GM18519 (cell line): ENCODE measurements around the gene NUCKS1.
"Not testable (repeated sequence)": the region's sequence is repeated elsewhere in the genome, so short reads cannot be mapped to it uniquely, and the experiment has no call there.

Experiments used
- ATAC-seq: cut with Tn5 transposase; IDR thresholded peaks from one replicate; pipeline ENCODE4 v1.9.1; 2021; ENCODE audit warnings: mild to moderate bottlenecking, moderate library complexity; ENCODE audit not compliant: unreplicated experiment, low FRiP score

Gene NUCKS1

DNA sequence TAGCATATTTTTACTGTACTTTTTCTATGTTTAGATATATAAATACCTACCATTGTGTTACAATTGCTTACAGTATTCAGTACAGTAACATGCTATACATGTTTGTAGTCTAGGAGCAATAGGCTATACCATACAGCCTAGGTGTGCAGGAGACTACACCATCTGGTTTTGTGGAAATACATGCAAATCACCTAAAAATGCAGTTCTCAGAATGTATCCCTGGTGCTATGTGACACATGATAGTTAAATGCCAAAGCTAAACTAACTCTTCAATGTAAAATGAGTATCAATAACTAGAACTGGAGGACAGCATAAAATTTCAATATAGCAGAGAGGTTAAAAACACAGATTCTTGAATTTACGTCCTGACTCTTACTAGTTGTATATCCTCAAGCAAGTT lies 14.8 kb downstream of the NUCKS1 start:
- no peak for ATAC-seq

GRCh38 chr1:205733438-205734175 lies 16.4 kb downstream of the NUCKS1 start:
- no peak for ATAC-seq

GRCh38 chr1:205729945-205730610 lies 19.9 kb downstream of the NUCKS1 start:
- ATAC-seq: no peak

GRCh38 chr1:205726619-205727125 lies 23.3 kb downstream of the NUCKS1 start:
- ATAC-seq: no peak

DNA sequence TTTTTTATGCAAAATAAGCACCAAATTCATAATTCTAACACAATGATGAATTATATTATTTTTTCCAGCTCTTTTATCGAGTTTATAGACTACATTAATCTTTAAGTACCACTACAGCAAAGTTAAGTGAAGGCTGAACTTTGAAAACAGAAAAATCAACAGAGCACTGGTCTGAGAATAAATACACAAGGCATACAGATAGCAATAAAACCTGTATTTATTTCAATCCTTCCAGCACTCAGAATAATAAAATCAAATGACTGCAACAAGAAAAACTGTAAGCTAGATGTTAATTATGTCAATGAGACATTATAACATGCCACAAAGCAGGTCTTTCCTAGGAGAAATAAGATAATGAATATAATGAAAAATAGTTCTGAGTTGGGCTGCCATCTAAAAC lies 24.5 kb downstream of the NUCKS1 start:
- ATAC-seq: no peak

- not testable (repeated sequence) for ATAC-seq
Measured at GRCh38 chr1:205720740-205721139, 29.2 kb downstream of the NUCKS1 start.

GRCh38 chr1:205719762-205720161 lies 30.2 kb downstream of the NUCKS1 start:
- ATAC-seq: no peak

GRCh38 chr1:205719015-205719414 lies 31.0 kb downstream of the NUCKS1 start:
- ATAC-seq: no peak

- no peak for ATAC-seq
Measured at GRCh38 chr1:205716371-205717132, 33.4 kb downstream of the NUCKS1 start.

GRCh38 chr1:205715628-205716027 lies 34.4 kb downstream of the NUCKS1 start:
- ATAC-seq: no peak

DNA sequence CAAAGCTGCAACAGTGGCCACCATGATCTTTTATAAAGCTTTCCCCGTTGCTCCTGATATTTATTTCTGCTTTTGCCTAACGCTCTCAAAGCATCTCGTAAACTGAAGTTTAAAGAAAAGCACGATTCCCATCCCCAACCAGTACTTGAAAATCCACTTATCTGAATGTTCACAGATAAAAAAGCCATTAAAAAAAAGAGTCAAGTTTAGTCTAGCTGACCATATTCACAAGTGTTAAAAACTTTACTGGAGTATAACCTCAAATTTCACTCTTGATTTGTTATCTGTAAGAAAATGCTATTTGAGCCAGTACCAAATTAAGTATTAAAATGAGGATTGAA lies 35.1 kb downstream of the NUCKS1 start:
- no peak for ATAC-seq

GRCh38 chr1:205714190-205714905 lies 35.6 kb downstream of the NUCKS1 start:
- ATAC-seq: no peak

- ATAC-seq: peak; percentile 44
Measured at GRCh38 chr1:205711105-205712048, 38.6 kb downstream of the NUCKS1 start.

DNA sequence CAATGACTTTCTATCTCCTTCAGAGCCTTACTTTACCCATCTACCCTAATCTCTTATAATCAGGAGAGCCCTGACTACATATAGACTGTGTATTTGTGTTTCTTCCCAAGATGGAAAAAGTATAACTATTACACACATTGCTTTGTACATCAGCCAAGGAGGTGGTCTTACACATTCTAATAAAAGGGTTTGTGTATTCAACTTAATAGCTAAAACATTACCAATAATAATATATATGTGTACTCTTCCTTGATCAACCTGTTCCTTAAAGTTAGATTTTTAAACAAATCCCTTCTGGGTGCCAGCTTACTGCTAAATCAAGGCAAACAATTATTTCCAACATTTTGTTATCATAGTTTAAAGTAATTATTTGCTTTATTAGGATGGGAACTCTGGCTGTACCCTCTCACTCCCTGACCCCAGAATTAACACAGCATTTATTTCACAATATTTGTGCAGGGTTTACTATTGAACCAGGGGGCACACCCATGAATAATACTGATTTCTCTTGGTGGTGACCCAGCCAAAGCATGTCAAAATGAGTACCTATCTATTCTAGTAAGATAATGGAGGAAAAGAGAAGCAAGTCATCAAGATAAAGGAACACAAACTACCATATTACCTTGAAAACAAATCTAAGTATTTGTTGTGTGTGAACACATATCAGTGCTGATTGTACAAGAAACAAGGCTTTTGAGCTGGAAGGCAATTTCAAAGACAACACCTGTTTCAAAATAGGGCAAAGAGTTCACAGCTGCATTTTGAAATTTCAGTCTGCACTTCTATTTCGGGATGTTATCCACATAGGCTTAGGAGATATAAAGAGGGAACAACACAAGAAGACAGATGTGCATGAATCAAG lies 39.5 kb downstream of the NUCKS1 start:
- no peak for ATAC-seq

DNA sequence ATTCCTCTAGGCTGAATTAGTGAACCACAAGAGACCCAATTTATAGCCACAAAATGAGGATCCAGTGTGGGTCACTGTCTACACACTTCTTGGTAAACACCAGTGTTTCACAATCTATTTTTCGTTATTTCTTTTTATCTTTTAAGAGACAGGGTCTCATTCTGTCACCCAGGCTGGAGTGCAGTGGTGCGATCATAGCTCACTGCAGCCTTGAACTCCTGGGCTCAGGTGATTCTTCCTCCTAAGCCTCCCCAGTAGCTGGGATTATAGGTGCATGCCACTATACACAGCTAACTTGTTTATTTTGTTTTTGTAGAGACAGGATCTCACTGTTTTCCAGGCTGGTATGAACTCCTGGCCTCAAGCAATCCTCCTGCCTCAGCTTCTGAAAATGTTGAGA lies 40.3 kb downstream of the NUCKS1 start:
- ATAC-seq: no peak

GRCh38 chr1:205709059-205709398 lies 41.0 kb downstream of the NUCKS1 start:
- no peak for ATAC-seq

DNA sequence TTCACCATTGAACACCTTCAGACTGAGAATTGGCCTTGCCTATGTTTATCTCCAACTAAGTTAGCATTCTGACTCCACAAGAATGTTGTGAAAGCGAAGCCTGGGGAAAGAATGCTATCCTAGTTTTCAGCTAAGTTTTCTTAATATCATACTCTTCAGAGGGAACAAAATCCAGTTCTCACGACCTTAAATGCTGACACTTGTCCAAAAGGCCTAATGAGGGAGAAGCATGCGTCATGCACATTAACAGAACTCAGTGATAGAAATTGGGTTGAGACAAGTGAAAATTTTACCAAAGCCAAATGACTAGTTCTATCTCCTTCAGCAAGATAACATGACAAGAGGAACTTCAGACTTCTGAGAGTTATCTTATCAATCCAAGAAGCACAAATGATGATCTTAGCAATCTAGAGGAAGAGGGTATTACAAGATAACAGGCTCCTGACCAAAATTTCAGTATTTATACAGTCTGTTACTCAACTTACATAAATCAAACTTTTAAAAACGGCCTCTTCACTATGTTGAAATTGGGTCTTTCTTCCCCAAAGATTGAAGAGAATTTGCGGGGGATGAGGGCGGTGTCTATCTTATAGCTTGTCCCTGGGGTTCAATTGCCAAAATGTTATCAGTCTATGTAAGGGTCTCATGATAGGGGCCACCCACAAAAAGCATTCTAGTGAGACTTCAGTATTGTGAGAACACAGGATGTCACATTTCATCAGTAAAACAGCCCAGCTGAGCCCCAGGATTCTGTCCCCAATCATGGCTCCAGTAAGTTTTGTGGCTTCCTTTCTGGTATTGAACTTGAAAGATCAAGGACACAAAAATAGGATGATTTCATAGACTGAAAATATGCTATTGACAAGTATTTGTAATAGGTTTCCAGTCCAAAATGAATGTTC lies 43.1 kb downstream of the NUCKS1 start:
- no peak for ATAC-seq

- ATAC-seq: no peak
Measured at GRCh38 chr1:205704903-205705302, 45.1 kb downstream of the NUCKS1 start.
